ENCODE data around the gene CALD1.
A peak's percentile ranks its signal among the peaks of the same experiment; 100 is the strongest.

CALD1 gene, protein sequence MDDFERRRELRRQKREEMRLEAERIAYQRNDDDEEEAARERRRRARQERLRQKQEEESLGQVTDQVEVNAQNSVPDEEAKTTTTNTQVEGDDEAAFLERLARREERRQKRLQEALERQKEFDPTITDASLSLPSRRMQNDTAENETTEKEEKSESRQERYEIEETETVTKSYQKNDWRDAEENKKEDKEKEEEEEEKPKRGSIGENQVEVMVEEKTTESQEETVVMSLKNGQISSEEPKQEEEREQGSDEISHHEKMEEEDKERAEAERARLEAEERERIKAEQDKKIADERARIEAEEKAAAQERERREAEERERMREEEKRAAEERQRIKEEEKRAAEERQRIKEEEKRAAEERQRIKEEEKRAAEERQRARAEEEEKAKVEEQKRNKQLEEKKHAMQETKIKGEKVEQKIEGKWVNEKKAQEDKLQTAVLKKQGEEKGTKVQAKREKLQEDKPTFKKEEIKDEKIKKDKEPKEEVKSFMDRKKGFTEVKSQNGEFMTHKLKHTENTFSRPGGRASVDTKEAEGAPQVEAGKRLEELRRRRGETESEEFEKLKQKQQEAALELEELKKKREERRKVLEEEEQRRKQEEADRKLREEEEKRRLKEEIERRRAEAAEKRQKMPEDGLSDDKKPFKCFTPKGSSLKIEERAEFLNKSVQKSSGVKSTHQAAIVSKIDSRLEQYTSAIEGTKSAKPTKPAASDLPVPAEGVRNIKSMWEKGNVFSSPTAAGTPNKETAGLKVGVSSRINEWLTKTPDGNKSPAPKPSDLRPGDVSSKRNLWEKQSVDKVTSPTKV

DNA sequence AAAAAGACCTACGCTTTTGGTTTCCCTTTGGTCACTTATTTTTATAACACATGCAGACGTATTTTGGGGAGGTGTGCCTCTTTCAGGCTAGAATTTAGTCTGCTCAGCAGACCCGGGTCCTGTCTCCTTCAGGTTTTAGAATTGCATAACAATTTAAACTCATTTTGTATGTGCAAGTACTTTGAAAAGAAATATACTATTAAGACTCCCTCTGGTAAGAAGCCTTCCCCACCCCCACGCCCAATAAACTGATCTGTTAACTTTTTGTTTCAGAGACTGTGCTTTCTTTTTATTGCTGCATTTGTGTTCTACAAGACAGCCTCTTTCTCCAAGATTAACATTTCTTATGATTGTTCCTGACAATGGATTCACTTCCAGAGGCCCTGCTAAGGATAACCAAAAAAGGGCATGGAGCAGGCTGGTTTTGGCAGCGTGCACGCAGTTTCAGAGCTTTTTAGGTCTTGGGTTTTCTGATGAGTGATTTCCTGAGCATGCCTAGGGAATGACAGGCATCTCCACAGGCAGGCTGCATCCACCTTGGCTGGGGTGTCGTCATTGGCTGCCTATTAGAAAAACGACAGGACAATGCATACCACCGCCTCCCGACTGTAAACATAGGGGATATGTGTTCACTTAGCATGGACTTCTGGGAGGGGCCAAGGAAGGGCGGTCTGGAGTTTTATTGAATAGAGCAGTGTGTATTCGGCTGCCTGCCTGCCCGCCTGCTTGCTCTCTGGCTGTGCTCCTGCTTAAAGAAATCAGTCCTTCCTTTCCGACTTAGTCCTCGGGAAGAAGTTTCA lies at the start of gene CALD1:
Gene CALD1 (plus strand): TSS at position 694 of the 800 bp plus-strand sequence. CDS start 88,100 bp downstream, outside the sequence.
- POLR2A ChIA-PET = interaction anchor here (0.7 to 2.7 kb wide), 14 partner anchors 11 to 89 kb away, joined by 3 to 28 read pairs (median 5); no protein-coding TSS in a partner anchor
- H3K4me3 ChIP-seq (ENCODE audit: low read depth, low read length) = peak within 1 kb of the TSS; percentile 83
- CTCF ChIA-PET = interaction anchor here (0.6 to 2.7 kb wide), 3 partner anchors 14 to 89 kb away, joined by 3 to 12 read pairs (median 6); no protein-coding TSS in a partner anchor
- TF ChIP-seq, protein P1, sequence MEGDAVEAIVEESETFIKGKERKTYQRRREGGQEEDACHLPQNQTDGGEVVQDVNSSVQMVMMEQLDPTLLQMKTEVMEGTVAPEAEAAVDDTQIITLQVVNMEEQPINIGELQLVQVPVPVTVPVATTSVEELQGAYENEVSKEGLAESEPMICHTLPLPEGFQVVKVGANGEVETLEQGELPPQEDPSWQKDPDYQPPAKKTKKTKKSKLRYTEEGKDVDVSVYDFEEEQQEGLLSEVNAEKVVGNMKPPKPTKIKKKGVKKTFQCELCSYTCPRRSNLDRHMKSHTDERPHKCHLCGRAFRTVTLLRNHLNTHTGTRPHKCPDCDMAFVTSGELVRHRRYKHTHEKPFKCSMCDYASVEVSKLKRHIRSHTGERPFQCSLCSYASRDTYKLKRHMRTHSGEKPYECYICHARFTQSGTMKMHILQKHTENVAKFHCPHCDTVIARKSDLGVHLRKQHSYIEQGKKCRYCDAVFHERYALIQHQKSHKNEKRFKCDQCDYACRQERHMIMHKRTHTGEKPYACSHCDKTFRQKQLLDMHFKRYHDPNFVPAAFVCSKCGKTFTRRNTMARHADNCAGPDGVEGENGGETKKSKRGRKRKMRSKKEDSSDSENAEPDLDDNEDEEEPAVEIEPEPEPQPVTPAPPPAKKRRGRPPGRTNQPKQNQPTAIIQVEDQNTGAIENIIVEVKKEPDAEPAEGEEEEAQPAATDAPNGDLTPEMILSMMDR (IDR thresholded peaks at IDR 0.05; ENCODE audit: insufficient read depth, low read length, missing control alignments) = no peak
- peak; percentile 99 for DNase-seq (ENCODE audit: low read depth, low spot score)

DNA sequence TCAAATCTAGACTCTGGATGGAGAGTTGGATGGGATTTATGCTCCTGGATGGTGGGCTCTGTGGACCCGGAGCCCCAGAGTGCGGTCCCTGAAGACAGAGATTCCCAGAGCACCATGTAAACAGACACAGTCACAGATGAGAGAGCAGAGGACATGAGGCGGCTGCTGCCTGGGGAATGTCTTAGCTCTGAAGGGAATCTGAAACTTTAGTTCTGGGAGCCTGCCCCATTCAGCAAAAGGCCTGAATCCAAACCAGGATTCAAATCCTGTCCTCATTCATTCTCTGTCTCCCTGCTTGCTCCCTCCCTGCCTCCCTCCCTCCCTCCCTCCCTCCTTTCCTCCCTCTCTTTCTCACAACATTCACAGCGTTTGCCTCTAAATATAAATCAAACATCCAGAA lies 49.5 kb upstream of the CALD1 start:
- ChIA-PET CTCF (interaction anchor here (1.3 to 2.1 kb wide), 2 partner anchors 14 to 40 kb away, joined by 4 to 6 read pairs; no protein-coding TSS in a partner anchor), POLR2A (interaction anchor here (0.7 kb wide), 1 partner anchor 99 kb away, joined by 3 read pairs; no protein-coding TSS in a partner anchor)
- no peak for DNase-seq (ENCODE audit: low read depth, low spot score)
- H3K4me3 ChIP-seq (ENCODE audit: low read depth, low read length) = no peak overlapping the region
- TF ChIP-seq, protein P1 (IDR thresholded peaks at IDR 0.05; ENCODE audit: insufficient read depth, low read length, missing control alignments) = no peak

DNA sequence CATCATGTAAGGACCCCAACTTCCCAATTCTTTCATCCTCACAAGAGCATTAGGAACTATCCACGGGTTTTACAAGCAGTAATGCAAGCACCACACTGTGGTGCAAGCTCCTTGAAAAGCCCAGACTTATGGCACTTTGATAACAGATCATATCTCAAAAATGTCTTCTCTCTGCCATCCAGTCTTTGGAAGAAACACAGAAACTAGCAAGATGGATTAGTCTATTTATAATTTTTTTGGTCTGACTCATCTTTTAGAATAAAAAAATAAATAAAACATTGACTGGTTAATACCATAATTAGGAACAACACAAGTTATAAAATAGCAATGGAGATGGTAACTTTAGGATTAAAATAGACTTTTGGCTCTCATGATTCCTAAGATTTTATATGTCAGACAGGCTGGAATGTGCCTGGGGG lies 49.0 kb upstream of the CALD1 start:
- H3K4me3 ChIP-seq (ENCODE audit: low read depth, low read length) = no peak overlapping the region
- peak; percentile 70 for DNase-seq (ENCODE audit: low read depth, low spot score)
- TF ChIP-seq, protein P1 (IDR thresholded peaks at IDR 0.05; ENCODE audit: insufficient read depth, low read length, missing control alignments) = no peak
- ChIA-PET CTCF (interaction anchor here (0.7 to 2.5 kb wide), 4 partner anchors 12 to 40 kb away, joined by 3 to 10 read pairs (median 5); no protein-coding TSS in a partner anchor), POLR2A (interaction anchor here (0.5 to 0.7 kb wide), 2 partner anchors 98 to 272 kb away, joined by 3 read pairs; no protein-coding TSS in a partner anchor)

DNA sequence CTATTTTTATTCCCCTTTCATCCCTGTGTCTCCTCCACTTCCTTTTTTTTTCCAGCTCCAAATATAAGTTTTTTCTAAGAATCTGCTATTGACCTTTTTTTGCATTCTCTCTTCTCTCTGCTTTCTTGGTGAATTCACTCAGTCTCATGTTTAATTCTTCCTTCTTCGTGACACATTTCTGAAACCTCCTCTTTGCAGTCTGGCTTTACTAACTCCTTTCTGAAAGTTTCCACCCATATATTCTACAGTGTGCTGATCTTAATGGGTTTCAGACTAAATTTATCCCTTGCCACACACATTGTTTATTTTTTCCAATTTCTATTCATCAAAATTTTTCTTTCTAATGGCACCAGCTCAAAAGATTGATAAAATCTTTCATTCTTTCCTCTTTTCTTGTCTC lies 47.8 kb upstream of the CALD1 start:
- TF ChIP-seq, protein P1 (IDR thresholded peaks at IDR 0.05; ENCODE audit: insufficient read depth, low read length, missing control alignments) = no peak
- no peak overlapping the region for H3K4me3 ChIP-seq (ENCODE audit: low read depth, low read length)
- ChIA-PET POLR2A (no interaction called here), CTCF (interaction anchor here (0.8 to 2.5 kb wide), 6 partner anchors 8 to 42 kb away, joined by 3 to 10 read pairs (median 4); no protein-coding TSS in a partner anchor)
- DNase-seq (ENCODE audit: low read depth, low spot score) = no peak

DNA sequence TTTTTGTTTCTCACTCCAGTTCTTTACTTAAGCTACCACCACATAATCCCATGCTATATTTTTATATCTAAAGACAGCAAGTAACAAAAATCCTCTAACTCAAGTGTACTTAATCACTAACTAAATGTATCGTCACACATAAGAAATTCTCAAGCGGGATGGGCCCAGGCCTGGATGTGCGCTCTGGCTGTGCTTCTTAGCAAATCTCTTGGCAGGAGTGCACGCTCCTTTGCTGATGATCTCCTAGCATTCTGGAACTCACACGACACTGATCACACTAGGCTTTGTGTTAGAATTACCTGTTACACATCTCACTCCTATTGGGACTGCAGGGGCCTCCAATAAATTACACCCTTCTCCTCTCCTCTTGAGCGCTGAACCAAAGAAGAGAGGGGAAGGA lies 46.7 kb upstream of the CALD1 start:
- no peak for DNase-seq (ENCODE audit: low read depth, low spot score)
- TF ChIP-seq, protein P1 (IDR thresholded peaks at IDR 0.05; ENCODE audit: insufficient read depth, low read length, missing control alignments) = no peak
- POLR2A ChIA-PET = no interaction called here
- CTCF ChIA-PET = interaction anchor here (1.2 to 9.6 kb wide), 5 partner anchors 8 to 43 kb away, joined by 3 to 96 read pairs (median 6); no protein-coding TSS in a partner anchor
- no peak overlapping the region for H3K4me3 ChIP-seq (ENCODE audit: low read depth, low read length)

Data from AG04449 (cell line).